ENCODE measurements around the gene SV2B.

Gene SV2B

DNA sequence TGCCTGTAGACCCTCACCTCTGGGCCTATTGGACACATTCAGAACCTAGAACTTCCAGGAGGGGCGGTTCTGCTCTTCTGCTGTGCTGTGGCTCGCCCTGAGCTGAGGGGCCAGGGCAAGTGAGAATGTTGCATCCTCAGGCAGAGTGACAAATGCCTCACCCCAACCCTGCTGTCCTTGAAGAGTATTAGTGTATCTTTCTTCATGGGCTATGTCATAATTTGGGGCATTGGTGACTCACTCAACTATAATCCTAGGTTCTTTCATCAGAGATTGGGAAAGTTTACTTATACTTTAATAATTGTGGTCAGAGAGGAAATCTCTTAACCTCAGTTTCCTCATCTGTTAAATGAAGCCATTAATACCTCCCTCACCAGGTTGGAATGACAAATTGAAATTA is 143.8 kb downstream of the SV2B start:
- DNase-seq = no peak

DNA sequence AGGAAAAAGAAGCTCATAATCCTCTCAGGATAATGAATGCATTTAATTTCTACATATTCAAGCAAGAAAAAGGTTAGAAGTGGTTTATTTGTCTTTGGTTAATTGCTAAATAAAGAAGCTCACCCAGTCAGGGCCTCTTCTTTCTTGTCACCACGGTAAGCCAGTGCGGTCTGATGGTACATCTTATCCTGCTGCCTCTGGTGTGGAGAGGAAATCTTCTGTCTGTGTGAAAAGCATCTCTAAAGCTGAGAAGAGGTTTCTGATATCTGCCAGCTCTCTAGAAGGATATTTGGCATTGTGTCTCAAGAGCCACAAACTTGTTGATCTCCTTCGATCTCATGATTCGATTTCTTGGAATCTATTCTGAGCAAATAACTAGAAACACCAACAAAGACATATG is 144.9 kb downstream of the SV2B start:
- no peak for DNase-seq

GRCh38 chr15:91246998-91247397 is 146.9 kb downstream of the SV2B start:
- no peak for DNase-seq

- DNase-seq = no peak
These were observed 149.5 kb downstream of the SV2B start for GRCh38 chr15:91249591-91249990.

GRCh38 chr15:91252322-91252721 is 152.3 kb downstream of the SV2B start:
- no peak for DNase-seq

DNA sequence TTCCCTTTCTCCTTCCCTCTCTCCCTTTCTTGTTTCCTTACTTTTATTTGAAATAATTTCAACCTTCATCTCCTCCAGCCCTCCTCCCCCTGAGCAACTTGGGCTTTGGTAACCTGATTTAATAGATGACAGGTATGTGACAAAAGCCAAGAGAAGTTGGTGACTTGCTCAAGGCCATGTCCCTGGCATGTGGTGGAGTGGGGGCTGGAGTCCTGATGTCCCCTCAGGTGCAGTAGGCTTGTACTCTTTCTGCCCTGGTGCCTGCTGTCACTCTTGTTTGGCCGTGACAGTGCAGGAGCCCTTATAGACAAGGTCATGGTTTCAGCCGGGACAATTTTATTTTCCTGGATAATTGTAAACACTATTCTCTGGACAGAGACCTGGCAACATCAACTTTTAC is 152.7 kb downstream of the SV2B start:
- no peak for DNase-seq

DNA sequence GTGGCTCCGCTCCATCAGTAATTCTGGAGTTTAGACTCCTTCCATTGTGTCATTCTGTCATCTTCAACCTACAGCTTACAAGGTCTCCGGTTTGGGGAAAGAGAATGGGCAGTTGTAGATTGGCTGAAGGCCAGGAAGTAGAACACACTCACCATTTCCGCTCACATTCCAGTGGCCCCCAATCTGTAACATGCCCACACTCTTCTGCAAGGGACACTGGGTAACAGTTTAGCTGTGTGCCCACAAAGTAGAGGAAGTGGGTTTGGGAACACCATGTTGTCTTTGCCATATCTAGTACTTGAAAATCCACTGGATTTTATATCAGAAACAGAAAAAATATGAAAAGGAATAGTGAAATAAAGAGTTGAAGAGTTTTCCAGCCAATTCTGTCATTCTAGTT is 153.5 kb downstream of the SV2B start:
- DNase-seq = no peak

GRCh38 chr15:91254766-91255165 is 154.7 kb downstream of the SV2B start:
- no peak for DNase-seq

GRCh38 chr15:91255670-91256192 is 155.7 kb downstream of the SV2B start:
- DNase-seq = no peak

GRCh38 chr15:91257746-91258414 is 157.8 kb downstream of the SV2B start:
- DNase-seq = no peak

DNA sequence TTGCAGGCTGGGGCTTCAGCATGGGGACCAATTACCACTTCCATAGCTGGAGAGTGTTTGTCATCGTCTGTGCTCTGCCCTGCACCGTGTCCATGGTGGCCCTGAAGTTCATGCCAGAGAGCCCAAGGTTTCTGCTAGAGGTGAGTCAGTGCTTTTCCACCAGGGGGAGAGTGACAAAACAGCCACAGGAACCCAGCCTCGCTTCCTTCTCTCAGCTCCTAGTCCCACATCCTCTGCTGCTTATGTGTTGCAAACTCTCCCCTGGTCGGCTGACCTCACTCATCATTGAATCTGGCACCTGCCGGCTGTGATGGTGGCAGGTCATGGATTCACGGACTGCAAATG is 158.3 kb downstream of the SV2B start:
- no peak for DNase-seq

DNA sequence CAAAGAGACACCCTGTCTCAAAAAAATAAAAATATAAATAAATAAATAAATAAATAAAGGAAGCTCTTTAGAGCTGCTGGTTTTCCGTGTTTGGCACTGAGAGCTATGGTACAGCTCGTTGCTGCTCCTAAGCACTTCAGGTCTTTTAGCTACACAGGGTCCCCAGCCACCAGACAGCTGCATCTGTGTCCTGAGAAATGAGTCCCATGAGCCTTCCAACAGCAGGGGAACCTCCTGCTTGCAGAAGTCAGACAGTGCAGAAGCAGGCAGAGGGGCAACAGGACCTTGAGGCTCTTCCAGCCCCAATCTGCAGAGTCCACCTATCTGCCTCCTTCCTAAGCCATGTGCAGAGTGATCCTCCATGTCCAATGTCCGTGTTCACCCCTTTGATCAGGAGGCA is 159.0 kb downstream of the SV2B start:
- DNase-seq = no peak

- DNase-seq = no peak
These were observed 161.3 kb downstream of the SV2B start for GRCh38 chr15:91261345-91261744.

DNA sequence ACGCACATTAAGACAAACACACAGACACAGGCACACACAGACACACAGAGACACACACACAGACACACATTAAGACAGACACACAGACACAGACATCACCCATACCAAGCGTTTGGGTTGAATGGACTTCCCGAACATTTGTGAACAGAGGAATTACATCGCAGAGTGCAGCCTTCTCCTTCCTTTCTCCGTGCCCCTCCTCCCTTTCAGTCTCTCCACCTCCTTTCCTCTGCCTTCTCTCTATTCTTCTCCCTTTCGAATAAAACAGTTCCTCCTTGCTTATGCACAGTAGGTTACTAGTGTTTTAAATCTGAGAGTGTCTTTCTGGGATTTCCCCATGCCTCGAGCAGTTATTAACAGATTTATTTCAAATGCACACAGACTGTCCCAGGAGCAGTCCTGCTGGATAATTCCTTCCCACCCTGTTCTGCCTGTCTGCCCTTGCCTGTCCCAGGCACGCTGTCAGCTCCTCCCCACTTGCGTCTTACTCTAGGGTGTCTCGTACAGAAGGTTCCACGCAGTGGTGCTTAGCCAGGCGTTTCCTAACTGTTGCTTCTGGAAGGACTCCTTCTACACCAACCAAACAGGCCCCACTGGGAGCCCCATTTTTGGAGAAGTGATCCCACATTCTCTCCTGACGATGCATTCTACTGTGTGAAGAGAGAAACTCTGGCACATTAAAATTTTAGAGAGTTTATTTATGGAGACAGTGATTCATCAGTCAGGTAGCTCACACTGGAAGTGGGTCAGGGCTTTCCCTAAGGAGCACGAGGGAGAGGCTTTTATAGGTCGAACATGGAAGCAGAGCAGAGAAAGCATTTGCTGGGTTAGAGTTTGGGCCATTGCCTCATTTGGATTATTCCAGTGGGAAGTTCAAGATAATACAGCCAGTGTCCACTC is 163.8 kb downstream of the SV2B start:
- no peak for DNase-seq

GRCh38 chr15:91264651-91265351 is 164.7 kb downstream of the SV2B start:
- no peak for DNase-seq

GRCh38 chr15:91265416-91265940 is 165.4 kb downstream of the SV2B start:
- no peak for DNase-seq

DNA sequence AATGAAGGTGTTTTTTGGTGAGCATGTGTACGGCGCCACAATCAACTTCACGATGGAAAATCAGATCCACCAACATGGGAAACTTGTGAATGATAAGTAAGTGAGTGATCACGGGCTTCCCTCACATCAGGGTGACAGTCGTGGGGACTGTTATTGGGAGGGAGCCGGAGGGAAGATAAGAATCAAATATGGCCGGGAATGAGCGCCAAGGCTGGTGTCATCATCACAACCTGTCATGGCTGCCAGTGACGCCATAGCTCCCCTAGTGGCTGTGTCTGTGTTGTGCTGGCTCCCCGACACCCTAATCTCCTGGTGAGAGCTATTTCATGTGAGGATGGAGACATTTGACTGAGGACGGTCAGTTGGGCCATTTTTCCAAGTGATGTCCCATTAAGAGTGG is 168.5 kb downstream of the SV2B start:
- DNase-seq = no peak

DNA sequence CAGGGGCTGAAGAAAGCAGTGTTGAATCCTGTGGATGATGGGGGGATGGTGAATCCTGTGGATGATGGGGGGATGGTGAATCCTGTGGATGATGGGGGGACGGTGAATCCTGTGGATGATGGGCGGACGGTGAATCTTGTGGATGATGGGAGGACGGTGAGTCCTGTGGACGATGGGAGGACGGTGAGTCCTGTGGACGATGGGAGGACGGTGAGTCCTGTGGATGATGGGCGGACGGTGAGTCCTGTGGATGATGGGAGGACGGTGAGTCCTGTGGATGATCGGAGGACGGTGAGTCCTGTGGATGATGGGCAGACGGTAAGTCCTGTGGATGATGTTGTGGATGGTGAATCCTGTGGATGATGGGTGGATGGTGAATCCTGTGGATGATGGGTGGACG is 170.7 kb downstream of the SV2B start:
- no peak for DNase-seq

DNA sequence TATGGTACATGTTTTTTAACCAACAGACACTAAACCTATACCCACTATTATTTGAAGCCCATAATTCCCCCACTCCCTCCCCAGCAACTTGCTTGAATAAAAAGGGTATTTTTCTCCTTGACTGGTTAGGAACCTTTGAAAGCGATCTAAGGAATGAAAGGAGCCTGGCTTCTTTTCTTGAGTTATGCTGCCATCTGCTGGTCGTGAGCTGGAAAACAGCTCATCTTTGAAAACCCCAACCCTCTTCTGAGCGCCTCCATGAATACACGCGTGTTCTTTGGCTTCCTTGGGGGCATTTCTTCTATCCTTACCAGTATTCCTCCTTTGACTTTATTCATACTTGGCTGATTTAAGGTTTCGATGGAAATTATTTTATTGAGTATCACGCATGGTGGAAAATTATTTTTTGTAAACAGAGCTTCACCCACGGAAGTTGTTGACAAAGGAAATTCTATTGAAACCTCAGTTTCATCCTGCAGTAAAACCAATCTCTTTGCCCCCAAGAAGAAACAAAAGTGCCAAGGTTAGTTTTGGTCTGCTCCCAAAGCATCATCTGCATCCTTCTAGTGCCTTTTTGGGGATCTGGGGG is 171.6 kb downstream of the SV2B start:
- peak; percentile 6 for DNase-seq

- no peak for DNase-seq
These were observed 175.8 kb downstream of the SV2B start for GRCh38 chr15:91275844-91276243.

- DNase-seq = no peak
These were observed 178.9 kb downstream of the SV2B start for GRCh38 chr15:91278951-91279350.

GRCh38 chr15:91279486-91279885 is 179.4 kb downstream of the SV2B start:
- DNase-seq = no peak

DNA sequence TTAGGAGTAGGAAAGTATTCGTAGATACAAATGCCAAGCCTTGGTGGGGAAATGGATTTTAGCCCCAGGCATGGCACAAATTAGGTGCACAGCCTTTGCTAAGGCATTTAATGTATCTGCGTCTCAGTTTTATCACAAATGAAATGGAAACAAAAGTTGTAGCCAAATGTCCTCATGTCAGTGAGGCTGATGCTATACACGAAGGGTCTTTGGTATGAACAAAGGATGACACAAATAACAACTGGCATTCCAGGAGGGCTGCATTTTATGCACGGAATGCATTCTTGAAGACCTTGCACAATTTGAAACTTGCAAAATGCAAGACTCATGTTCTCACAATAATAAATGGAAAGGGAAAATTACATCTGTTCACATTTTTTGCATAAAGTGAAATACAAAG is 181.9 kb downstream of the SV2B start:
- DNase-seq = no peak

All from NCI-H2081 treated with DMSO at 0.1 percent for 48 hours (cell line).